Measurements from ENCODE around the gene NFATC2. TPM values are rescaled to one million over a fixed set of nuclear protein-coding genes. Genes with fewer than 3 reads are reported as not detected.
A peak's percentile ranks its signal among the peaks of the same experiment; 100 is the strongest.
"Not testable (repeated sequence)": the region's sequence is repeated elsewhere in the genome, so short reads cannot be mapped to it uniquely, and the experiment has no call there.

The NFATC2 gene
- total RNA-seq, 1 donor from 2014 or later: 2.0 TPM

GRCh38 chr20:51540580-51540979, 1.9 kb downstream of the NFATC2 start:
- TF ChIP-seq CTCF (IDR thresholded peaks at IDR 0.05): no peak
- Mint-ChIP-seq H3K4me3 (ENCODE audit: unreplicated experiment) (no peak overlapping the region), H3K4me1 (ENCODE audit: low read depth) (peaks cover 28% of the 10 kb centered on the region), H3K27ac (ENCODE audit: unreplicated experiment) (peak overlapping the region; percentile 63), H3K36me3 (ENCODE audit: low read depth) (peaks cover 2% of the 10 kb centered on the region), H3K9me3 (ENCODE audit: low read depth) (peaks cover 8% of the 10 kb centered on the region), H3K27me3 (ENCODE audit: low read depth) (peaks cover 3% of the 10 kb centered on the region)
- DNase-seq (ENCODE audit: low spot score): no peak

- H3K27me3 Mint-ChIP-seq (ENCODE audit: low read depth); H3K27ac Mint-ChIP-seq (ENCODE audit: unreplicated experiment); H3K9me3 Mint-ChIP-seq (ENCODE audit: low read depth); H3K4me3 Mint-ChIP-seq (ENCODE audit: unreplicated experiment); DNase-seq (ENCODE audit: low spot score); H3K36me3 Mint-ChIP-seq (ENCODE audit: low read depth): not testable (repeated sequence)
- H3K4me1 Mint-ChIP-seq (ENCODE audit: low read depth): peaks cover 33% of the 10 kb centered on the region
Measured at GRCh38 chr20:51540074-51540473, 2.4 kb downstream of the NFATC2 start.

- H3K4me3 Mint-ChIP-seq (ENCODE audit: unreplicated experiment): no peak overlapping the region
- peaks cover 2% of the 10 kb centered on the region for H3K36me3 Mint-ChIP-seq (ENCODE audit: low read depth)
- no peaks in the 10 kb centered on the region for H3K27me3 Mint-ChIP-seq (ENCODE audit: low read depth)
- H3K9me3 Mint-ChIP-seq (ENCODE audit: low read depth): peaks cover 8% of the 10 kb centered on the region
- no peak for TF ChIP-seq CTCF (IDR thresholded peaks at IDR 0.05)
- no peak overlapping the region for H3K27ac Mint-ChIP-seq (ENCODE audit: unreplicated experiment)
- H3K4me1 Mint-ChIP-seq (ENCODE audit: low read depth): peaks cover 50% of the 10 kb centered on the region
- no peak for DNase-seq (ENCODE audit: low spot score)
Measured at GRCh38 chr20:51536116-51537069, 6.1 kb downstream of the NFATC2 start.

- peaks cover 2% of the 10 kb centered on the region for H3K36me3 Mint-ChIP-seq (ENCODE audit: low read depth)
- H3K27ac Mint-ChIP-seq (ENCODE audit: unreplicated experiment): peak overlapping the region; percentile 41
- H3K9me3 Mint-ChIP-seq (ENCODE audit: low read depth): peaks cover 8% of the 10 kb centered on the region
- peaks cover 49% of the 10 kb centered on the region for H3K4me1 Mint-ChIP-seq (ENCODE audit: low read depth)
- DNase-seq (ENCODE audit: low spot score): no peak
- H3K27me3 Mint-ChIP-seq (ENCODE audit: low read depth): no peaks in the 10 kb centered on the region
- TF ChIP-seq CTCF (IDR thresholded peaks at IDR 0.05): no peak
- no peak overlapping the region for H3K4me3 Mint-ChIP-seq (ENCODE audit: unreplicated experiment)
Measured at GRCh38 chr20:51535674-51536073, 6.8 kb downstream of the NFATC2 start.

GRCh38 chr20:51535075-51535386, 7.5 kb downstream of the NFATC2 start:
- peaks cover 51% of the 10 kb centered on the region for H3K4me1 Mint-ChIP-seq (ENCODE audit: low read depth)

More at GRCh38 chr20:51535075-51535386, 7.5 kb downstream of the NFATC2 start:
- peaks cover 2% of the 10 kb centered on the region for H3K36me3 Mint-ChIP-seq (ENCODE audit: low read depth)
- peaks cover 8% of the 10 kb centered on the region for H3K9me3 Mint-ChIP-seq (ENCODE audit: low read depth)
- peak overlapping the region; percentile 41 for H3K27ac Mint-ChIP-seq (ENCODE audit: unreplicated experiment)
- DNase-seq (ENCODE audit: low spot score): no peak
- no peak overlapping the region for H3K4me3 Mint-ChIP-seq (ENCODE audit: unreplicated experiment)
- H3K27me3 Mint-ChIP-seq (ENCODE audit: low read depth): no peaks in the 10 kb centered on the region
- TF ChIP-seq CTCF (IDR thresholded peaks at IDR 0.05): no peak

Data from chondrocyte (in vitro differentiated cells).